IMR-90 (cell line): ENCODE measurements around the gene SYT2. TPM values are rescaled to one million over a fixed set of nuclear protein-coding genes. Genes with fewer than 3 reads are reported as not detected.

Source experiments
- ATAC-seq: fragments of 200-7000 bp; cut with Tn5 transposase; 2 replicates; pipeline ENCODE4 v1.9.1; 2020; ENCODE audit warnings: low read depth, mild to moderate bottlenecking, moderate library complexity
- BruUV-seq: library from RNA; stranded (reverse); fragments of 400-500 nt; replicated peaks from 2 replicates; lab custom pipeline; 2021; lab: Mats Ljungman, UMichigan
- CTCF ChIA-PET: fragments of 300-600 bp; formaldehyde crosslinking; extraction: SDS; loops from one replicate; lab custom pipeline; 2021; ENCODE audit warnings: antibody characterized with exemption; lab: Yijun Ruan, JAX
- POLR2A ChIA-PET: fragments of 300-600 bp; sonication (Branson Sonifier 250); formaldehyde crosslinking; loops from one replicate; lab custom pipeline; 2022; ENCODE audit warnings: antibody characterized with exemption; ENCODE audit not compliant: unreplicated experiment; lab: Charles Lee
- DNase-seq: peaks from one replicate; pipeline ENCODE4 v3.0.0; 2013
- H2AFZ ChIP-seq: replicated peaks from 2 replicates; pipeline ENCODE3; 2013; ENCODE audit warnings: low read length, mild to moderate bottlenecking; ENCODE audit not compliant: poor library complexity
- H2AK5ac ChIP-seq: 2 replicates; pipeline ENCODE4 v1.6.1; 2013; ENCODE audit warnings: low read depth, low read length, inconsistent platforms
- H2AK9ac ChIP-seq: replicated peaks from 2 replicates; pipeline ENCODE3; 2013; ENCODE audit warnings: mild to moderate bottlenecking, low read depth, low read length, moderate library complexity; ENCODE audit not compliant: poor library complexity
- H2BK120ac ChIP-seq: 2 replicates; pipeline ENCODE4 v1.6.1; 2013; ENCODE audit warnings: low read depth, low read length, inconsistent platforms
- H2BK15ac ChIP-seq: 3 replicates; pipeline ENCODE4 v1.6.1; 2013; ENCODE audit warnings: low read depth, low read length, inconsistent platforms
- H2BK20ac ChIP-seq: 2 replicates; pipeline ENCODE4 v1.6.1; 2013; ENCODE audit warnings: low read depth, mild to moderate bottlenecking, inconsistent platforms, low read length, moderate library complexity
- H2BK5ac ChIP-seq: 2 replicates; pipeline ENCODE4 v1.6.1; 2013; ENCODE audit warnings: mild to moderate bottlenecking, low read depth, low read length, inconsistent platforms; ENCODE audit not compliant: poor library complexity, severe bottlenecking
- H3K14ac ChIP-seq: replicated peaks from 2 replicates; pipeline ENCODE4 v1.6.1; 2013; ENCODE audit warnings: low read depth, low read length, inconsistent platforms
- H3K18ac ChIP-seq: 2 replicates; pipeline ENCODE4 v1.6.1; 2013; ENCODE audit warnings: low read depth, low read length, control low read depth
- H3K23ac ChIP-seq: 2 replicates; pipeline ENCODE4 v1.6.1; 2013; ENCODE audit warnings: low read depth, low read length, inconsistent platforms
- H3K27ac ChIP-seq: 2 replicates; pipeline ENCODE4 v1.5.1; 2013; ENCODE audit warnings: mild to moderate bottlenecking, control low read depth, low read length; ENCODE audit not compliant: insufficient read depth
- H3K27me3 ChIP-seq: 2 replicates; pipeline ENCODE4 v1.6.1; 2013; ENCODE audit warnings: low read length; ENCODE audit not compliant: control insufficient read depth, insufficient read depth
- H3K36me3 ChIP-seq: 2 replicates; pipeline ENCODE4 v1.6.1; 2013; ENCODE audit warnings: low read length, mixed read lengths; ENCODE audit not compliant: control insufficient read depth, insufficient read depth
- H3K4ac ChIP-seq: 2 replicates; pipeline ENCODE4 v1.6.1; 2013; ENCODE audit warnings: low read depth, low read length, inconsistent platforms
- H3K4me1 ChIP-seq: 2 replicates; pipeline ENCODE4 v1.6.1; 2013; ENCODE audit warnings: low read length, mixed read lengths; ENCODE audit not compliant: control insufficient read depth, insufficient read depth
- H3K4me2 ChIP-seq: 2 replicates; pipeline ENCODE4 v1.6.1; 2013; ENCODE audit warnings: low read depth, mild to moderate bottlenecking, control low read depth, low read length, moderate library complexity
- H3K4me3 ChIP-seq: 2 replicates; pipeline ENCODE4 v1.5.1; 2013; ENCODE audit warnings: low read depth, mild to moderate bottlenecking, control low read depth, low read length, moderate library complexity; ENCODE audit not compliant: insufficient read depth
- H3K56ac ChIP-seq: 2 replicates; pipeline ENCODE4 v1.6.1; 2013; ENCODE audit warnings: low read length, inconsistent platforms; ENCODE audit not compliant: insufficient read depth; ENCODE audit errors: extremely low read depth
- H3K79me1 ChIP-seq, 2 experiments: 2 replicates each; pipeline ENCODE4 v1.6.1; 2013; ENCODE audit warnings: low read length in 2 of 2, inconsistent platforms in 1 of 2, low read depth in 1 of 2
- H3K9ac ChIP-seq: 2 replicates; pipeline ENCODE4 v1.6.1; 2013; ENCODE audit warnings: low read depth, low read length, control low read depth
- H3K9me1 ChIP-seq: 2 replicates; pipeline ENCODE4 v1.6.1; 2013; ENCODE audit warnings: low read length, inconsistent platforms; ENCODE audit not compliant: insufficient read depth
- H3K9me3 ChIP-seq: 2 replicates; pipeline ENCODE4 v1.6.1; 2013; ENCODE audit warnings: low read length; ENCODE audit not compliant: control insufficient read depth, insufficient read depth
- H4K20me1 ChIP-seq: 2 replicates; pipeline ENCODE4 v1.6.1; 2013; ENCODE audit warnings: low read length, inconsistent platforms; ENCODE audit not compliant: insufficient read depth
- H4K5ac ChIP-seq: 2 replicates; pipeline ENCODE4 v1.6.1; 2013; ENCODE audit warnings: mild to moderate bottlenecking, low read depth, low read length, control low read depth
- H4K8ac ChIP-seq, 2 experiments: 2 replicates each; pipeline ENCODE4 v1.6.1; 2013; ENCODE audit warnings: low read depth in 2 of 2, low read length in 2 of 2, control low read depth in 1 of 2, inconsistent platforms in 1 of 2
- H4K91ac ChIP-seq: 2 replicates; pipeline ENCODE4 v1.6.1; 2013; ENCODE audit warnings: low read depth, low read length, inconsistent platforms; ENCODE audit not compliant: insufficient read depth
- NFE2L2 ChIP-seq: fragments of 150-350 bp; IDR thresholded peaks from 2 replicates; pipeline ENCODE4 v1.6.1; 2016; ENCODE audit warnings: low read depth, mild to moderate bottlenecking, low read length
- POLR2A ChIP-seq: IDR thresholded peaks from 2 replicates; pipeline ENCODE4 v1.6.1; 2012; ENCODE audit warnings: mild to moderate bottlenecking, low read depth, low read length
- RAD21 ChIP-seq: IDR thresholded peaks from 2 replicates; pipeline ENCODE4 v1.6.1; 2012; ENCODE audit warnings: low read length, improper control_type of control experiment
- RCOR1 ChIP-seq: IDR thresholded peaks from 2 replicates; pipeline ENCODE4 v1.6.1; 2012; ENCODE audit warnings: mild to moderate bottlenecking, low read length, improper control_type of control experiment; ENCODE audit not compliant: insufficient replicate concordance
- RFX5 ChIP-seq: IDR thresholded peaks from 2 replicates; pipeline ENCODE4 v1.8.0; 2012; ENCODE audit warnings: low read depth, mild to moderate bottlenecking, low read length, moderate library complexity
- SMC3 ChIP-seq: fragments of 150-350 bp; IDR thresholded peaks from 2 replicates; pipeline ENCODE4 v1.6.1; 2016; ENCODE audit warnings: low read depth, mild to moderate bottlenecking, antibody characterized with exemption, low read length, moderate library complexity
- WGBS, 2 experiments: methylation state at CpG; one replicate each; pipeline versions ENCODE4 v1.1.5 to v1.1.7; 2013; ENCODE audit warnings: missing lambda C conversion rate in 2 of 2; ENCODE audit not compliant: insufficient read length in 1 of 2; ENCODE audit errors: extremely low coverage in 2 of 2; 5-methylcytosine and 5-hydroxymethylcytosine counted together
- dilution Hi-C: fragments of 300-500 bp; cut with HindIII; formaldehyde crosslinking; loops from one replicate; pipeline ENCODE4 v1.14.3; 2018; ENCODE audit warnings: low sequenced_read_pairs; ENCODE audit not compliant: unreplicated experiment
- in situ Hi-C: fragments of 300-500 bp; cut with MboI; formaldehyde crosslinking; loops from 3 replicates; pipeline ENCODE4 v1.14.3; 2019; ENCODE audit warnings: low sequenced_read_pairs, inconsistent platforms, mixed read lengths
- intact Hi-C: fragments of 100-400 bp; cut with micrococcal nuclease; formaldehyde crosslinking; loops from 2 replicates; pipeline ENCODE4 v1.10.0; 2022
- polyA plus RNA-seq, 3 experiments: library from polyadenylated mRNA; depleted of rRNA; stranded (reverse); fragments of >200 nt; gene quantifications; 2 replicates each; pipeline ENCODE4 v1.2.3, GENCODE V29; 2012; ENCODE audit warnings: low replicate concordance in 1 of 3
- total RNA-seq: library from RNA; depleted of rRNA; stranded (reverse); fragments of >200 nt; gene quantifications from 2 replicates; pipeline ENCODE4 v1.2.3, GENCODE V29; 2012

The SYT2 gene
- total and polyA plus RNA-seq, 2 of the 4 experiments (the other 2 are of a cell fraction) = under 0.01 TPM

GRCh38 chr1:202688401-202688800, 21.9 kb downstream of the SYT2 start:
- no peak for DNase-seq
- H3K9ac ChIP-seq = no peak overlapping the region
- ChIA-PET POLR2A (interaction anchor here (0.9 kb wide), 1 partner anchor 12 kb away, joined by 4 read pairs; no protein-coding TSS in a partner anchor), CTCF (no interaction called here)
- no peak overlapping the region for H2AFZ ChIP-seq
- H3K4me2 ChIP-seq = no peak overlapping the region
- no peak overlapping the region for H3K14ac ChIP-seq
- no peak overlapping the region for H3K18ac ChIP-seq
- no peak overlapping the region for H2BK20ac ChIP-seq
- no peak overlapping the region for H3K4me3 ChIP-seq
- 0 out of 2 replicates have a peak, but pooled peaks cover 3% of the 10 kb centered on the region for H3K9me1 ChIP-seq
- no peak overlapping the region for H3K27ac ChIP-seq
- no peaks in the 10 kb centered on the region for H3K79me1 ChIP-seq
- no peak overlapping the region for H4K5ac ChIP-seq
- H3K9me3 ChIP-seq = no peaks in the 10 kb centered on the region
- TF ChIP-seq SMC3 (no peak), RCOR1 (no peak), RAD21 (no peak), RFX5 (no peak), NFE2L2 (no peak), POLR2A (no peak)
- no peak overlapping the region for H3K23ac ChIP-seq
- no peaks in the 10 kb centered on the region for H3K36me3 ChIP-seq
- H4K91ac ChIP-seq = no peak overlapping the region
- no peak overlapping the region for H2BK120ac ChIP-seq
- no peaks in the 10 kb centered on the region for H3K4me1 ChIP-seq
- H2BK5ac ChIP-seq = no peak overlapping the region
- H3K4ac ChIP-seq = no peak overlapping the region
- peaks cover 64% of the 10 kb centered on the region for H3K27me3 ChIP-seq
- no peak overlapping the region for H2AK5ac ChIP-seq
- in situ Hi-C loops (no loop called here), intact Hi-C loops (no loop called here), dilution Hi-C loops (no loop called here)
- H3K56ac ChIP-seq = no peak overlapping the region
- no peak overlapping the region for H2AK9ac ChIP-seq
- no peak for ATAC-seq
- H4K8ac ChIP-seq = no peak overlapping the region
- no TSS peak for BruUV-seq
- no peak overlapping the region for H2BK15ac ChIP-seq
- H4K20me1 ChIP-seq = no peaks in the 10 kb centered on the region
- WGBS, 2 experiments = 53% methylated on average over 3 of the region's 7 CpGs; no CpG with 5 or more reads in 1 of the 2 experiments
